Cardiac muscle cell (in vitro differentiated cells and primary cell): ENCODE results near the gene SKAP2. TPM values are rescaled to one million over a fixed set of nuclear protein-coding genes. Genes with fewer than 3 reads are reported as not detected.

ENCODE experiments used
- DNase-seq, 2 donors: peaks; one replicate each; pipeline versions ENCODE4 v3.0.0 to v3.0.0-alpha.2; 2010 to 2017; ENCODE audit warnings: low read depth in 1 of 2, low spot score in 1 of 2
- H3K27ac ChIP-seq: fragments of 200-600 bp; sonication (generic); 2 replicates; pipeline ENCODE4 v1.5.1; 2016
- H3K27me3 ChIP-seq: fragments of 200-600 bp; sonication (generic); 2 replicates; pipeline ENCODE4 v1.6.0; 2016; ENCODE audit warnings: control low read depth
- H3K36me3 ChIP-seq: fragments of 200-600 bp; sonication (generic); 2 replicates; pipeline ENCODE4 v1.5.1; 2016; ENCODE audit warnings: control low read depth
- H3K4me1 ChIP-seq: fragments of 200-600 bp; sonication (generic); 2 replicates; pipeline ENCODE4 v1.8.1; 2017; ENCODE audit warnings: low read depth, mild to moderate bottlenecking, mixed run types
- H3K4me3 ChIP-seq: fragments of 200-600 bp; sonication (generic); 2 replicates; pipeline ENCODE4 v1.5.1; 2016; ENCODE audit warnings: mild to moderate bottlenecking
- H3K9me3 ChIP-seq: fragments of 200-600 bp; sonication (generic); 2 replicates; pipeline ENCODE4 v1.5.1; 2017; ENCODE audit warnings: low read depth, mild to moderate bottlenecking, control low read depth
- CTCF ChIP-seq: IDR thresholded peaks from 2 replicates; pipeline ENCODE4 v1.5.1; 2012; ENCODE audit warnings: low read depth, mild to moderate bottlenecking, low read length
- polyA plus RNA-seq: library from polyadenylated mRNA; unstranded; fragments of >200 nt; fragmentation: Nextera tagmentation; extraction: Ambion mirVana; gene quantifications from 2 replicates; pipeline ENCODE4 v1.2.1, GENCODE V29; 2016
- total RNA-seq: library from RNA; depleted of rRNA; stranded (reverse); fragments of >200 nt; gene quantifications from 2 replicates; pipeline ENCODE4 v1.2.3, GENCODE V29; 2016

The SKAP2 gene
- total and polyA plus RNA-seq, 2 experiments from 2014 or later, result 1.2 to 2.8 TPM

DNA sequence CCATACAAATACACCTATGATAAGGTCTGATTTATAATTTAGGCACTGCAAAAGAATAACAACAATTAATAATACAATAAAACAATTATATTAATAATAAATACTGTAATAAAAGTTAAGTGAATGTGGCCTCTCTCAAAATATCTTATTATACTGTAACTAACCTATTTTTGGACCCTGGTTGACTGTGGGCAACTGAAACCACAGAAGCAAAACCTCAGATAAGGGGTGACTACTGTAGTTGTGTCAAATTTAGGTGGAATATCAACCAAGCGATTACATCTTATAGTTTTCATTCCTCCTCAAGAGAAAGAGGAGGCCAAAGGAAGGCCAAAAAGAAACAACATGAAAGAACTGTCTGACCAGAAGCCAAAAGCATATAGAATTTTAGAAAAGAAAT is 103.9 kb downstream of the SKAP2 start:
- H3K27me3 ChIP-seq, result no peaks in the 10 kb centered on the region
- no peak for TF ChIP-seq CTCF
- H3K4me1 ChIP-seq, result no peaks in the 10 kb centered on the region
- H3K36me3 ChIP-seq, result no peaks in the 10 kb centered on the region
- H3K9me3 ChIP-seq, result no peaks in the 10 kb centered on the region
- H3K4me3 ChIP-seq, result no peak overlapping the region
- no peak overlapping the region for H3K27ac ChIP-seq
- DNase-seq, result no peak

DNA sequence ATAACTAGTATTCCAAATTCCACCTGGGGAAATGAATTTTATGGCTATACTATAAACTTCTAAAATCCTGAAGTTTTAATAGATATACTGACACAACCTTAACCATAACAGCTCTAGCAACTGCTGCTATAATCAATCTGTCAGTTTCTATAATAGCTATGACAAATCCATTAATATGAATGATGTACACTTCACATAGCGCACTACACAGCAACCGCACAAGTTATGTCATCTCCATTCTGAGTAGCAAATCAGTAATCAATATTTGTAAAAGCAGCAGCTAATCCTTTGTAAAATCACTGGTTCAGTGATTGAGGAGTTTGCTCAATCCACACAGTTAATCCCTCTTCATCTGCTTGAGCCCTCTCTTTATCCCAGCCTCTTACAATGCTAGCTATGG is 105.3 kb downstream of the SKAP2 start:
- no peaks in the 10 kb centered on the region for H3K27me3 ChIP-seq
- no peak overlapping the region for H3K4me3 ChIP-seq
- H3K9me3 ChIP-seq, result no peaks in the 10 kb centered on the region
- H3K36me3 ChIP-seq, result no peaks in the 10 kb centered on the region
- H3K27ac ChIP-seq, result no peak overlapping the region
- TF ChIP-seq CTCF, result no peak
- H3K4me1 ChIP-seq, result no peaks in the 10 kb centered on the region
- no peak for DNase-seq

DNA sequence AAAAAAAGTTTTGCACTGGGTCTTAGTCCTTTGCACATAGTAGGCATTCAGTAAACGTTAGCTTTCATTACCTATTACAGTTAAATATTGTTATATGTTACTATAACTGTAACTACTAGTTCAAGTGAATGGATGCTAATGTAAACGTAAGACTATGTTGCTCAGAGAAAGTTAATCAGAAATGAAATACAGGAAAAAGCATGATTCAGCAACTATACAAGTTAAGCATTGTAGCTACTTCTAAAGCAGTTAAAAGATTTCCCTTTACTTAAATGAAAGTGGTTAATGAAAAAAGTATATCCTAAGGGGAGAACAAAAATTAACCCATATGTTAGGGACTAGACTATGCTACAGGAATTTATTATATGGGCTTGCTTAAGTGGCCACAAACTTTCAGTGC is 121.2 kb downstream of the SKAP2 start:
- DNase-seq, result no peak
- H3K36me3 ChIP-seq, result no peaks in the 10 kb centered on the region
- no peak overlapping the region for H3K27ac ChIP-seq
- no peaks in the 10 kb centered on the region for H3K27me3 ChIP-seq
- H3K9me3 ChIP-seq, result no peaks in the 10 kb centered on the region
- no peaks in the 10 kb centered on the region for H3K4me1 ChIP-seq
- no peak overlapping the region for H3K4me3 ChIP-seq
- no peak for TF ChIP-seq CTCF

GRCh38 chr7:26735976-26736600 is 128.3 kb downstream of the SKAP2 start:
- no peak overlapping the region for H3K4me3 ChIP-seq
- H3K27ac ChIP-seq, result no peak overlapping the region
- H3K4me1 ChIP-seq, result no peaks in the 10 kb centered on the region
- no peaks in the 10 kb centered on the region for H3K27me3 ChIP-seq
- no peaks in the 10 kb centered on the region for H3K36me3 ChIP-seq
- no peaks in the 10 kb centered on the region for H3K9me3 ChIP-seq
- no peak for TF ChIP-seq CTCF
- DNase-seq, result no peak

- TF ChIP-seq CTCF, result no peak
- DNase-seq, result no peak
Measured at GRCh38 chr7:26729150-26729775, 135.1 kb downstream of the SKAP2 start.

More at GRCh38 chr7:26729150-26729775, 135.1 kb downstream of the SKAP2 start:
- H3K27ac ChIP-seq, result no peak overlapping the region
- no peaks in the 10 kb centered on the region for H3K9me3 ChIP-seq
- H3K36me3 ChIP-seq, result no peaks in the 10 kb centered on the region
- H3K4me3 ChIP-seq, result no peak overlapping the region
- no peaks in the 10 kb centered on the region for H3K4me1 ChIP-seq
- peaks cover 9% of the 10 kb centered on the region for H3K27me3 ChIP-seq
